AG04449 (cell line): ENCODE data around the gene U2AF2.

Experiments used
- CTCF ChIA-PET: fragments of 350-600 bp; formaldehyde crosslinking; extraction: SDS; loops from one replicate; lab custom pipeline; 2021; ENCODE audit warnings: antibody characterized with exemption; lab: Yijun Ruan, JAX
- POLR2A ChIA-PET: fragments of 400-600, 350-600 bp; formaldehyde crosslinking; extraction: SDS; loops from one replicate; lab custom pipeline; 2020; ENCODE audit warnings: antibody characterized with exemption, inconsistent platforms; lab: Yijun Ruan, JAX
- DNase-seq: peaks from one replicate; pipeline ENCODE4 v3.0.0-alpha.2; 2010; ENCODE audit warnings: low read depth, low spot score
- H3K4me3 ChIP-seq: 2 replicates; pipeline ENCODE4 v1.5.1; 2011; ENCODE audit warnings: low read depth, mild to moderate bottlenecking, control low read depth, low read length
- TF ChIP-seq, protein P1 (sequence below): IDR thresholded peaks from one replicate; pipeline ENCODE4 v1.5.1; 2011; ENCODE audit warnings: mild to moderate bottlenecking, moderate library complexity, low read length, control low read depth, inconsistent platforms; ENCODE audit not compliant: insufficient read depth; ENCODE audit errors: missing control alignments

U2AF2 gene

DNA sequence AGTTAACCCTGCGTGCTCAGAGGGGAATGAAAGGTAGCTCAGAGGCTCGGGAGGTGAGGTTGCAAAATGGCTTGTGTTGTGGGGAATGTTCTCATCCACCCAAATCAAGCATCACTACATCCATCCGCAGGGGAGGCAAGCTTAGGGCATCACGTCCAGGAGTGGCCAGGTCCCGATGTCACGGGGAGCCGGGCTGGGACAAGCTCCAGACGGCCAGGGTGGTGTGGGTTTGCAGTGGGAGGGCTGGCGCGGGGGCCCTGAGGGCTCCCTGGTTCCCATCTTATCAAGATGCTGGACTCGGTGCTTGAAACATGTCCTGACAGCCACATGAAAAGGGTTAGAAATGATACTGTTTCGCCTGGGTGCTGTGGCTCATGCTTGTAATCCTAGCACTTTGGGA lies 46.0 kb downstream of the U2AF2 start:
- CTCF ChIA-PET: no interaction called here
- H3K4me3 ChIP-seq: no peak overlapping the region
- TF ChIP-seq, protein P1, sequence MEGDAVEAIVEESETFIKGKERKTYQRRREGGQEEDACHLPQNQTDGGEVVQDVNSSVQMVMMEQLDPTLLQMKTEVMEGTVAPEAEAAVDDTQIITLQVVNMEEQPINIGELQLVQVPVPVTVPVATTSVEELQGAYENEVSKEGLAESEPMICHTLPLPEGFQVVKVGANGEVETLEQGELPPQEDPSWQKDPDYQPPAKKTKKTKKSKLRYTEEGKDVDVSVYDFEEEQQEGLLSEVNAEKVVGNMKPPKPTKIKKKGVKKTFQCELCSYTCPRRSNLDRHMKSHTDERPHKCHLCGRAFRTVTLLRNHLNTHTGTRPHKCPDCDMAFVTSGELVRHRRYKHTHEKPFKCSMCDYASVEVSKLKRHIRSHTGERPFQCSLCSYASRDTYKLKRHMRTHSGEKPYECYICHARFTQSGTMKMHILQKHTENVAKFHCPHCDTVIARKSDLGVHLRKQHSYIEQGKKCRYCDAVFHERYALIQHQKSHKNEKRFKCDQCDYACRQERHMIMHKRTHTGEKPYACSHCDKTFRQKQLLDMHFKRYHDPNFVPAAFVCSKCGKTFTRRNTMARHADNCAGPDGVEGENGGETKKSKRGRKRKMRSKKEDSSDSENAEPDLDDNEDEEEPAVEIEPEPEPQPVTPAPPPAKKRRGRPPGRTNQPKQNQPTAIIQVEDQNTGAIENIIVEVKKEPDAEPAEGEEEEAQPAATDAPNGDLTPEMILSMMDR: no peak
- POLR2A ChIA-PET: no interaction called here
- no peak for DNase-seq

DNA sequence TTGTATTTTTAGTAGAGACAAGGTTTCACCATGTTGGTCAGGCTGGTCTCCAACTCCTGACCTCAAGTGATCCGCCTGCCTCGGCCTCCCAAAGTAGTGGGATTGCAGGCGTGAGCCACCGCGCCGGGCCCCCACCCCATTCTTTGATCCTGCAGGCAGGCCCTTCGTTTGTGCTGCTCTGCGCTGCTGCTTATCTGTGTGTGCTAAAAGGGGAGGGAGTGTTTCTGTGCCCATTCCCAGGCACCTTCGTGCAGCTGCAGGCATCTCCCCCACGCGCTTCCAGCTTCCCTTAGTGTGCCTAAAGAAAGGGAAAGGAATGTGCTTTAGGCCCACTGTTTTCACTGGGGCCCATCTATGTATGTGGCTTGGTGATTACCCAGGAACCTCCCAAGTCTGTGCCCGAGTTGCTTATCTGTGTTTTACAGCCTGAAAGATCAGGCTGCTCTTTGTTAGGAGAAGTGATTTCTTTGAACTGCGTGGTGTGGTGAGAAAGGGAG lies 47.3 kb downstream of the U2AF2 start:
- ChIA-PET CTCF (no interaction called here), POLR2A (no interaction called here)
- H3K4me3 ChIP-seq: no peak overlapping the region
- DNase-seq: no peak
- TF ChIP-seq, protein P1: no peak

DNA sequence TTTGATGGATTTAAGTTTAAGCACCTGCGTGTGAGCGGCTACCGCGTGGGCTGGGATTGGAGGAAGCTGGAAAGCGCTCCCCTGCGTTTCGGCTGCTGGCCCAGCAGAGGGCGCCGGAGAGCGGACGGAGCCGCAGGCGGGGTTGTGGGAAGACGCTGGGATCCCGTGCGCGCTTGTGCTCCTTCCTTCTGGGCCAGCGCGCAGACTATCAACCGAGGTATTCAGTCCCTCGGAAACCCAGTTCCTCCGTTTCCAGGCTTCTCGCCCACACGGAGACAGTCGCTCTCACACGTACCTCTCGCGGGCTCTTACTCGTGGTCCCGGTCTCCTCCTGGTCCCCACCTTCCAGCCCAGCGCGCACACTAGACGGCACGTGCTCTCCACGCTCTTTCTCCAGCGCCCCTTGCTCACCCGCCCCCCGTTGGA lies 49.0 kb downstream of the U2AF2 start:
- TF ChIP-seq, protein P1: peak; percentile 62
- ChIA-PET POLR2A (no interaction called here), CTCF (no interaction called here)
- DNase-seq: no peak
- no peak overlapping the region for H3K4me3 ChIP-seq

DNA sequence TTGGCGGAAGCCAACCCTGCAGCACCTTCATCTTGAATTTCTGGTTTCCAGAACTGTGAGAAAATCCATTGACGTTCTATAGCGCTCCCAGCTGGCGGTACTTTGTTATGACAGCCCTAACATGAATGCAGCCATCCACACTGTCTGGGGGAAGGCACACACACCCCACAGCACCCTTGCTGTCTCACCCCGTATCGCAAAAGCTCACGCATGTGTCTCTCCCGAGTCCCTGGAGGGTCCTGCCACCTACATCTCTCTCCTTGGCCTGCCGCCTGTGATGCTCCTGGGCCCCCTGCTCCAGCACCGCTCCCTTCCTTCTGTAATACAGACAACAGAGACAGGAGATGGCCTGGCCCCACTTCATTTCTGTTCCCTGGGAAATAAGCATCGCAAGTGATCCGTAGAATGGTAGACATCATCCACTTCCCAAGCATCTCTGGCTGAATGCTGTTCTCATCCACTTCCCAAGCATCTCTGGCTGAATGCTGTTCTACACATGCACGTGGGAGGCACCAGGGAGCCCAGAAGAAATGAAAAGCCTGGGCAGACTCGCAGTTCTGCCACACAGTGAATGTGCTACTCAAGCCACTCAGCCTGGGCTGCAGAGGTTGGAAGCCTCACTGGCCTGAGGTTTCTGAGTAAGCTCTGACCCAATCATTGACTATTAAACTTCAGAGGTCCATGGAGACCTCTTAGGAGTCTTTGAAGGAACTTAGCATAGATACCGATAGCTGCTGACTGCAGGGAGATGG lies 49.8 kb downstream of the U2AF2 start:
- TF ChIP-seq, protein P1: no peak
- POLR2A ChIA-PET: no interaction called here
- CTCF ChIA-PET: no interaction called here
- DNase-seq: no peak
- H3K4me3 ChIP-seq: no peak overlapping the region

DNA sequence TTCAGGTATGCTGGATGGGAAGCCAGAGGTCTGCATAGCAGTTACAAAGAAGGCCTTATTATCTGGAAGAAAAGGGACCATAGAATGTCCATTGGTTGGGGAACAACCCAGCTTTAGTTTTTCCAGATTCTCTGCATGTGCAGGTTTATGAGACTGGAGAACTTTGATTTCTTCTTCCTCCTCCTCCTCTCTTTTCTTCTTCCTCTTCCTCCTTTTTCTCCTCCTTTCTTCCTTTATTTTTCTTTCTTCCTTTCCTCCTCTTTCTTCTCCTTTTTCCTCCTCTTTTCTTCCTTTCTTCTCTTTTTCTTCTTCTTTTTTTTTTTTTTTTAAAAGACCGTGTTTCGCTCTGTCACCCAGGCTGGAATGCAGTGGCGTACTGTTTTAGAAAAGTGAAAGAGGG lies 51.1 kb downstream of the U2AF2 start:
- no peak overlapping the region for H3K4me3 ChIP-seq
- POLR2A ChIA-PET: no interaction called here
- CTCF ChIA-PET: no interaction called here
- TF ChIP-seq, protein P1: no peak
- DNase-seq: no peak

DNA sequence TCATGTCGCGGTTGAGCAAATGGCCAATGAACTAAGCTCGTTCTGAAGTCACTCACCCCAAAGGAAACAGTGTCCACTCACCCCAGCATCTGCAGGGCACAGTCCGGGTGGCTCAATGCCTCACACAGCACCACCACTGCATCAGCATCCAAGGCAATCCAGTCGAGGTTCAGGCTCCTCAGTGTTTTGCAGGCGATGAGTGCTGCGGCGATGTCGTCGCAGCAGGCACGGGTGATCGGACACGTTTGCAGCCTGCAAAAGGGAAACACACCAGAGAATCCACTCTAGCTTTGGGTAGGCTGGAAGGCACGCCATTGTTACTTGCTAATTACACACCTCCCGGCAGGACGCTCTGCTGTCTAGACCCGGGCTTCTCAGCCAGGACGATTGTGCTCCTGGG lies 56.9 kb downstream of the U2AF2 start:
- DNase-seq: no peak
- POLR2A ChIA-PET: no interaction called here
- TF ChIP-seq, protein P1: no peak
- no peak overlapping the region for H3K4me3 ChIP-seq
- CTCF ChIA-PET: no interaction called here
